Measurements from ENCODE around the gene ITPR2. TPM values are rescaled to one million over a fixed set of nuclear protein-coding genes. Genes with fewer than 3 reads are reported as not detected.

Gene ITPR2
- total and polyA plus RNA-seq, 2 of the 8 experiments (the other 6 are each of a cell fraction or from before 2014, with no cell fraction given), result 4.1 to 48.3 TPM

GRCh38 chr12:26751179-26751578 lies 81.8 kb downstream of the ITPR2 start (continued):
- TF ChIP-seq ATF2 (IDR thresholded peaks at IDR 0.05; ENCODE audit: low read length), result no peak
- TF ChIP-seq CTBP2 (IDR thresholded peaks at IDR 0.05; ENCODE audit: borderline replicate concordance, insufficient read depth, insufficient read length, low read length), result no peak
- no peak for TF ChIP-seq SP1 (IDR thresholded peaks at IDR 0.05; ENCODE audit: low read depth, low read length)
- no peak for TF ChIP-seq KDM4A (IDR thresholded peaks at IDR 0.05; ENCODE audit: low read depth, low read length, severe bottlenecking)
